WTC11 (cell line): ENCODE data around the gene METTL6. TPM values are rescaled to one million over a fixed set of nuclear protein-coding genes. Genes with fewer than 3 reads are reported as not detected.

ENCODE experiments used
- ATAC-seq: fragments of 200-7000 bp; cut with Tn5 transposase; 2 replicates; pipeline ENCODE4 v1.10.0; 2021; ENCODE audit warnings: mild to moderate bottlenecking, moderate library complexity
- CTCF ChIA-PET: fragments of 300-600 bp; sonication (Branson Sonifier 250); formaldehyde crosslinking; loops from one replicate; lab custom pipeline; 2021; ENCODE audit warnings: antibody characterized with exemption; lab: Charles Lee
- POLR2A ChIA-PET: fragments of 350-600 bp; sonication (Branson Sonifier 250); formaldehyde crosslinking; loops from one replicate; lab custom pipeline; 2021; ENCODE audit warnings: antibody characterized with exemption; lab: Charles Lee
- DNase-seq: peaks from one replicate; pipeline ENCODE4 v3.0.0; 2021; ENCODE audit warnings: low spot score
- H3K27ac Mint-ChIP-seq: 2 replicates; pipeline ENCODE4 v1.8.0; 2021; ENCODE audit warnings: mixed read lengths
- H3K27me3 Mint-ChIP-seq: 2 replicates; pipeline ENCODE4 v1.8.0; 2021; ENCODE audit warnings: low read depth, mild to moderate bottlenecking, moderate library complexity, mixed read lengths
- H3K36me3 Mint-ChIP-seq: 2 replicates; pipeline ENCODE4 v1.8.0; 2021; ENCODE audit warnings: mixed read lengths
- H3K4me1 Mint-ChIP-seq: 2 replicates; pipeline ENCODE4 v1.8.0; 2022; ENCODE audit warnings: mixed read lengths
- H3K4me3 Mint-ChIP-seq: 2 replicates; pipeline ENCODE4 v1.8.0; 2021; ENCODE audit warnings: mild to moderate bottlenecking, moderate library complexity, mixed read lengths
- H3K9me3 Mint-ChIP-seq: 2 replicates; pipeline ENCODE4 v1.8.0; 2021; ENCODE audit warnings: mixed read lengths
- ATF1 ChIP-seq: sonication (generic); formaldehyde crosslinking; IDR thresholded peaks from 2 replicates; pipeline ENCODE4 v1.8.1; 2023; ENCODE audit warnings: mild to moderate bottlenecking, moderate library complexity, missing genetic modification reagents
- ESRRA ChIP-seq: sonication (generic); formaldehyde crosslinking; IDR thresholded peaks from 2 replicates; pipeline ENCODE4 v1.8.1; 2022; ENCODE audit warnings: mild to moderate bottlenecking, missing genetic modification reagents, borderline replicate concordance
- ETV6 ChIP-seq: sonication (generic); formaldehyde crosslinking; IDR thresholded peaks from 2 replicates; pipeline ENCODE4 v1.8.1; 2022; ENCODE audit warnings: mild to moderate bottlenecking, missing genetic modification reagents
- FOXK1 ChIP-seq: sonication (generic); formaldehyde crosslinking; IDR thresholded peaks from 2 replicates; pipeline ENCODE4 v1.8.0; 2022; ENCODE audit warnings: mild to moderate bottlenecking, moderate library complexity, missing genetic modification reagents
- GABPB1 ChIP-seq: sonication (generic); formaldehyde crosslinking; IDR thresholded peaks from 2 replicates; pipeline ENCODE4 v1.8.1; 2023; ENCODE audit warnings: mild to moderate bottlenecking, missing genetic modification reagents
- IRF2 ChIP-seq: sonication (generic); formaldehyde crosslinking; IDR thresholded peaks from 2 replicates; pipeline ENCODE4 v1.8.0; 2022; ENCODE audit warnings: low read depth, missing genetic modification reagents, borderline replicate concordance
- NR1H2 ChIP-seq: sonication (generic); formaldehyde crosslinking; IDR thresholded peaks from 2 replicates; pipeline ENCODE4 v1.9.0; 2021; ENCODE audit warnings: mild to moderate bottlenecking, moderate library complexity, missing genetic modification reagents
- OVOL2 ChIP-seq: fragments of 250-450 bp; sonication (Bioruptor Pico); IDR thresholded peaks from 2 replicates; pipeline ENCODE4 v1.9.0; 2021; ENCODE audit warnings: mild to moderate bottlenecking, borderline replicate concordance
- PRRX2 ChIP-seq: fragments of 250-450 bp; sonication (Bioruptor Pico); IDR thresholded peaks from 2 replicates; pipeline ENCODE4 v1.8.0; 2021; ENCODE audit warnings: mild to moderate bottlenecking
- RELA ChIP-seq: sonication (generic); formaldehyde crosslinking; IDR thresholded peaks from 2 replicates; pipeline ENCODE4 v1.8.1; 2022; ENCODE audit warnings: missing genetic modification reagents, mild to moderate bottlenecking, borderline replicate concordance
- TCF7 ChIP-seq: sonication (generic); formaldehyde crosslinking; IDR thresholded peaks from 2 replicates; pipeline ENCODE4 v1.8.0; 2022; ENCODE audit warnings: mild to moderate bottlenecking, low read depth, missing genetic modification reagents, moderate library complexity
- ZNF317 ChIP-seq: sonication (generic); formaldehyde crosslinking; IDR thresholded peaks from 2 replicates; pipeline ENCODE4 v1.8.1; 2023; ENCODE audit warnings: low read depth, mild to moderate bottlenecking, moderate library complexity, missing genetic modification reagents, borderline replicate concordance
- ZNF416 ChIP-seq: fragments of 250-450 bp; sonication (Bioruptor Pico); IDR thresholded peaks from 2 replicates; pipeline ENCODE4 v1.9.0; 2021; ENCODE audit warnings: mild to moderate bottlenecking, inconsistent platforms
- ZNF423 ChIP-seq: fragments of 250-450 bp; sonication (Bioruptor Pico); IDR thresholded peaks from 2 replicates; pipeline ENCODE4 v2.1.2; 2022; ENCODE audit warnings: mild to moderate bottlenecking, moderate library complexity
- ZNF671 ChIP-seq: fragments of 250-450 bp; sonication (Bioruptor Pico); IDR thresholded peaks from 2 replicates; pipeline ENCODE4 v1.8.0; 2021; ENCODE audit warnings: mild to moderate bottlenecking
- total RNA-seq: library from RNA; stranded (reverse); gene quantifications from 3 replicates; pipeline ENCODE4 v1.2.3, GENCODE V29; 2021
- TF ChIP-seq, protein P1 (sequence below): sonication (generic); formaldehyde crosslinking; IDR thresholded peaks from 2 replicates; pipeline ENCODE4 v1.8.0; 2022; ENCODE audit warnings: mild to moderate bottlenecking, missing genetic modification reagents
- TF ChIP-seq, protein P2 (sequence below): sonication (generic); formaldehyde crosslinking; IDR thresholded peaks from 2 replicates; pipeline ENCODE4 v1.8.1; 2022; ENCODE audit warnings: missing genetic modification reagents, borderline replicate concordance
- TF ChIP-seq, protein P3 (sequence below): fragments of 250-450 bp; sonication (Bioruptor Pico); IDR thresholded peaks from 2 replicates; pipeline ENCODE4 v1.9.0; 2021; ENCODE audit warnings: mild to moderate bottlenecking
- TF ChIP-seq, protein P4 (sequence below): fragments of 250-450 bp; sonication (Bioruptor Pico); IDR thresholded peaks from 2 replicates; pipeline ENCODE4 v1.9.0; 2021; ENCODE audit warnings: mild to moderate bottlenecking, borderline replicate concordance
- TF ChIP-seq, protein P5 (sequence below): sonication (generic); formaldehyde crosslinking; IDR thresholded peaks from 2 replicates; pipeline ENCODE4 v1.8.1; 2022; ENCODE audit warnings: low read depth, mild to moderate bottlenecking, moderate library complexity, missing genetic modification reagents, borderline replicate concordance
- TF ChIP-seq, protein P6 (sequence below): sonication (generic); formaldehyde crosslinking; IDR thresholded peaks from 2 replicates; pipeline ENCODE4 v1.8.1; 2023; ENCODE audit warnings: mild to moderate bottlenecking, missing genetic modification reagents, moderate library complexity

METTL6 gene
- total RNA-seq, 1 experiment from 2014 or later = 13.7 TPM

DNA sequence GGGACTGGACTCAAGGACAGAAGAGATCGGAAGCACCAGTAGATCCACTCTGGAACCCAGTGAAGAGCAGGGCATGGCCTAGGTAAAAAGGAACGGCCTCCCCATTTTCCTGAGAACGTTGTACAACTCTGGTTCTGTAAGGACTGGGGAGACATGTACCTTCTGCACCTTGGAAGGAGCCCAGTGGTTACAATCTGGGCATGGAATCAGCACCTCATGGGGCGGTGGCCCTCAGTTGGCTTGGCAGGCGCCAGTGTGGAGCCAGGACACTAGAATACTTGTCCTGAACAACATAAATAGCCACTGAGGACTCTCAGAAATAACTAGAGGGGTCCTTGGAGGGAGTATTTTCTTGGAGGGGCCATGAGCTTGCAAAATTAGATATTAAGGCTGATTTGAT, 25.6 kb upstream of the METTL6 start:
- CTCF ChIA-PET = no interaction called here
- POLR2A ChIA-PET = no interaction called here
- no peaks in the 10 kb centered on the region for H3K9me3 Mint-ChIP-seq
- H3K4me1 Mint-ChIP-seq = peaks cover 4% of the 10 kb centered on the region; the same call in 1 of the 2 replicates
- TF ChIP-seq, protein P1, sequence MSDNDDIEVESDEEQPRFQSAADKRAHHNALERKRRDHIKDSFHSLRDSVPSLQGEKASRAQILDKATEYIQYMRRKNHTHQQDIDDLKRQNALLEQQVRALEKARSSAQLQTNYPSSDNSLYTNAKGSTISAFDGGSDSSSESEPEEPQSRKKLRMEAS = no peak
- TF ChIP-seq ZNF423 (CRISPR knock-in tag) (no peak), FOXK1 (CRISPR knock-in tag) (no peak)
- H3K36me3 Mint-ChIP-seq = no peaks in the 10 kb centered on the region
- DNase-seq = no peak
- H3K27me3 Mint-ChIP-seq = no peaks in the 10 kb centered on the region
- ATAC-seq = no peak
- H3K4me3 Mint-ChIP-seq = no peak overlapping the region
- H3K27ac Mint-ChIP-seq = no peak overlapping the region

DNA sequence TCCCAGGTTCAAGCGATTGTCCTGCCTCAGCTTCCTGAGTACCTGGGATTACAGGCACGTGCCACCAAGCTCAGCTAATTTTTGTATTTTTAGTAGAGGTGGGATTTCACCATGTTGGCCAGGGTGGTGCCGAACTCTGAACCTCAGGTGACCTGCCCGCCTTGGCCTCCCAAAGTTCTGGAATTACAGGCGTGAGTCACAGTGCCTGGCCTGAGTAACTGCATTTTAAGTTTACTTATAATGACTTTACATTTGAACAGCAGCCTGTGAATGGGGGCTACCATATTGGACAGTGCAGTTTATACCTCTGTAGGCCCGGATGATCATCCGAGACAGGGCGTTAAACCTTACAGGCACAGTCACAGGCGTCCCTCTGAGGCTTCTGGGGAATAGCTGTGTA, 24.8 kb upstream of the METTL6 start:
- Mint-ChIP-seq H3K4me3 (no peak overlapping the region), H3K4me1 (peaks cover 4% of the 10 kb centered on the region; the same call in 1 of the 2 replicates), H3K27me3 (no peaks in the 10 kb centered on the region), H3K27ac (no peak overlapping the region), H3K9me3 (no peaks in the 10 kb centered on the region), H3K36me3 (no peaks in the 10 kb centered on the region)
- no peak for ATAC-seq
- ChIA-PET POLR2A (no interaction called here), CTCF (interaction anchor here (1.0 kb wide), 1 partner anchor 22 kb away, joined by 3 read pairs; no protein-coding TSS in a partner anchor)
- no peak for DNase-seq
- TF ChIP-seq NR1H2 (no peak), IRF2 (CRISPR knock-in tag) (no peak), ZNF671 (no peak), GABPB1 (CRISPR knock-in tag) (no peak), ZNF416 (no peak), ETV6 (CRISPR knock-in tag) (no peak), OVOL2 (CRISPR knock-in tag) (no peak), ZNF317 (no peak), RELA (CRISPR knock-in tag) (no peak), TCF7 (CRISPR knock-in tag) (no peak), ESRRA (no peak), ATF1 (no peak), PRRX2 (CRISPR knock-in tag) (no peak)
- TF ChIP-seq, protein P2, sequence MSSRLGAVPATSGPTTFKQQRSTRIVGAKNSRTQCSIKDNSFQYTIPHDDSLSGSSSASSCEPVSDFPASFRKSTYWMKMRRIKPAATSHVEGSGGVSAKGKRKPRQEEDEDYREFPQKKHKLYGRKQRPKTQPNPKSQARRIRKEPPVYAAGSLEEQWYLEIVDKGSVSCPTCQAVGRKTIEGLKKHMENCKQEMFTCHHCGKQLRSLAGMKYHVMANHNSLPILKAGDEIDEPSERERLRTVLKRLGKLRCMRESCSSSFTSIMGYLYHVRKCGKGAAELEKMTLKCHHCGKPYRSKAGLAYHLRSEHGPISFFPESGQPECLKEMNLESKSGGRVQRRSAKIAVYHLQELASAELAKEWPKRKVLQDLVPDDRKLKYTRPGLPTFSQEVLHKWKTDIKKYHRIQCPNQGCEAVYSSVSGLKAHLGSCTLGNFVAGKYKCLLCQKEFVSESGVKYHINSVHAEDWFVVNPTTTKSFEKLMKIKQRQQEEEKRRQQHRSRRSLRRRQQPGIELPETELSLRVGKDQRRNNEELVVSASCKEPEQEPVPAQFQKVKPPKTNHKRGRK (CRISPR knock-in tag) = no peak
- TF ChIP-seq, protein P3, sequence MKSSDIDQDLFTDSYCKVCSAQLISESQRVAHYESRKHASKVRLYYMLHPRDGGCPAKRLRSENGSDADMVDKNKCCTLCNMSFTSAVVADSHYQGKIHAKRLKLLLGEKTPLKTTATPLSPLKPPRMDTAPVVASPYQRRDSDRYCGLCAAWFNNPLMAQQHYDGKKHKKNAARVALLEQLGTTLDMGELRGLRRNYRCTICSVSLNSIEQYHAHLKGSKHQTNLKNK (CRISPR knock-in tag) = no peak
- TF ChIP-seq, protein P4, sequence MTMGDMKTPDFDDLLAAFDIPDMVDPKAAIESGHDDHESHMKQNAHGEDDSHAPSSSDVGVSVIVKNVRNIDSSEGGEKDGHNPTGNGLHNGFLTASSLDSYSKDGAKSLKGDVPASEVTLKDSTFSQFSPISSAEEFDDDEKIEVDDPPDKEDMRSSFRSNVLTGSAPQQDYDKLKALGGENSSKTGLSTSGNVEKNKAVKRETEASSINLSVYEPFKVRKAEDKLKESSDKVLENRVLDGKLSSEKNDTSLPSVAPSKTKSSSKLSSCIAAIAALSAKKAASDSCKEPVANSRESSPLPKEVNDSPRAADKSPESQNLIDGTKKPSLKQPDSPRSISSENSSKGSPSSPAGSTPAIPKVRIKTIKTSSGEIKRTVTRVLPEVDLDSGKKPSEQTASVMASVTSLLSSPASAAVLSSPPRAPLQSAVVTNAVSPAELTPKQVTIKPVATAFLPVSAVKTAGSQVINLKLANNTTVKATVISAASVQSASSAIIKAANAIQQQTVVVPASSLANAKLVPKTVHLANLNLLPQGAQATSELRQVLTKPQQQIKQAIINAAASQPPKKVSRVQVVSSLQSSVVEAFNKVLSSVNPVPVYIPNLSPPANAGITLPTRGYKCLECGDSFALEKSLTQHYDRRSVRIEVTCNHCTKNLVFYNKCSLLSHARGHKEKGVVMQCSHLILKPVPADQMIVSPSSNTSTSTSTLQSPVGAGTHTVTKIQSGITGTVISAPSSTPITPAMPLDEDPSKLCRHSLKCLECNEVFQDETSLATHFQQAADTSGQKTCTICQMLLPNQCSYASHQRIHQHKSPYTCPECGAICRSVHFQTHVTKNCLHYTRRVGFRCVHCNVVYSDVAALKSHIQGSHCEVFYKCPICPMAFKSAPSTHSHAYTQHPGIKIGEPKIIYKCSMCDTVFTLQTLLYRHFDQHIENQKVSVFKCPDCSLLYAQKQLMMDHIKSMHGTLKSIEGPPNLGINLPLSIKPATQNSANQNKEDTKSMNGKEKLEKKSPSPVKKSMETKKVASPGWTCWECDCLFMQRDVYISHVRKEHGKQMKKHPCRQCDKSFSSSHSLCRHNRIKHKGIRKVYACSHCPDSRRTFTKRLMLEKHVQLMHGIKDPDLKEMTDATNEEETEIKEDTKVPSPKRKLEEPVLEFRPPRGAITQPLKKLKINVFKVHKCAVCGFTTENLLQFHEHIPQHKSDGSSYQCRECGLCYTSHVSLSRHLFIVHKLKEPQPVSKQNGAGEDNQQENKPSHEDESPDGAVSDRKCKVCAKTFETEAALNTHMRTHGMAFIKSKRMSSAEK (CRISPR knock-in tag) = no peak
- TF ChIP-seq, protein P5, sequence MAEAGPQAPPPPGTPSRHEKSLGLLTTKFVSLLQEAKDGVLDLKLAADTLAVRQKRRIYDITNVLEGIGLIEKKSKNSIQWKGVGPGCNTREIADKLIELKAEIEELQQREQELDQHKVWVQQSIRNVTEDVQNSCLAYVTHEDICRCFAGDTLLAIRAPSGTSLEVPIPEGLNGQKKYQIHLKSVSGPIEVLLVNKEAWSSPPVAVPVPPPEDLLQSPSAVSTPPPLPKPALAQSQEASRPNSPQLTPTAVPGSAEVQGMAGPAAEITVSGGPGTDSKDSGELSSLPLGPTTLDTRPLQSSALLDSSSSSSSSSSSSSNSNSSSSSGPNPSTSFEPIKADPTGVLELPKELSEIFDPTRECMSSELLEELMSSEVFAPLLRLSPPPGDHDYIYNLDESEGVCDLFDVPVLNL (CRISPR knock-in tag) = no peak
- TF ChIP-seq, protein P6, sequence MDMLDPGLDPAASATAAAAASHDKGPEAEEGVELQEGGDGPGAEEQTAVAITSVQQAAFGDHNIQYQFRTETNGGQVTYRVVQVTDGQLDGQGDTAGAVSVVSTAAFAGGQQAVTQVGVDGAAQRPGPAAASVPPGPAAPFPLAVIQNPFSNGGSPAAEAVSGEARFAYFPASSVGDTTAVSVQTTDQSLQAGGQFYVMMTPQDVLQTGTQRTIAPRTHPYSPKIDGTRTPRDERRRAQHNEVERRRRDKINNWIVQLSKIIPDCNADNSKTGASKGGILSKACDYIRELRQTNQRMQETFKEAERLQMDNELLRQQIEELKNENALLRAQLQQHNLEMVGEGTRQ (CRISPR knock-in tag) = no peak
- TF ChIP-seq, all 79 proteins: peak for 0
